Hepatocyte (in vitro differentiated cells): ENCODE data around the gene PHF23. TPM values are rescaled to one million over a fixed set of nuclear protein-coding genes. Genes with fewer than 3 reads are reported as not detected.

ENCODE experiments used
- DNase-seq: peaks from one replicate; pipeline ENCODE4 v3.0.0-alpha.2; 2016; ENCODE audit warnings: low spot score
- H2AFZ ChIP-seq: fragments of 200-600 bp; sonication (generic); 2 replicates; pipeline ENCODE4 v1.6.0; 2016; ENCODE audit warnings: antibody characterized with exemption, mild to moderate bottlenecking
- H3K27ac ChIP-seq: fragments of 200-600 bp; sonication (generic); 2 replicates; pipeline ENCODE4 v1.5.1; 2016; ENCODE audit warnings: mild to moderate bottlenecking
- H3K27me3 ChIP-seq: fragments of 200-600 bp; sonication (generic); 2 replicates; pipeline ENCODE4 v1.6.1; 2016
- H3K36me3 ChIP-seq: fragments of 200-600 bp; sonication (generic); replicated peaks from 2 replicates; pipeline ENCODE4 v1.5.1; 2016; ENCODE audit warnings: low read depth; ENCODE audit not compliant: insufficient read depth
- H3K4me1 ChIP-seq: fragments of 200-600 bp; sonication (generic); 2 replicates; pipeline ENCODE4 v1.5.1; 2016; ENCODE audit warnings: mild to moderate bottlenecking, moderate library complexity; ENCODE audit not compliant: insufficient read depth
- H3K4me2 ChIP-seq: fragments of 200-600 bp; sonication (generic); 2 replicates; pipeline ENCODE4 v1.6.0; 2016
- H3K4me3 ChIP-seq: fragments of 200-600 bp; sonication (generic); 2 replicates; pipeline ENCODE4 v1.5.1; 2016; ENCODE audit warnings: mild to moderate bottlenecking
- H3K79me2 ChIP-seq: fragments of 200-600 bp; sonication (generic); 2 replicates; pipeline ENCODE4 v1.6.0; 2017; ENCODE audit warnings: mild to moderate bottlenecking
- H3K9me2 ChIP-seq: fragments of 200-600 bp; sonication (generic); replicated peaks from 2 replicates; pipeline ENCODE4 v1.6.0; 2017; ENCODE audit warnings: mild to moderate bottlenecking; ENCODE audit not compliant: insufficient read depth
- H3K9me3 ChIP-seq: fragments of 200-600 bp; sonication (generic); 2 replicates; pipeline ENCODE4 v1.5.1; 2016; ENCODE audit warnings: low read depth, mild to moderate bottlenecking
- H4K20me1 ChIP-seq: fragments of 200-600 bp; sonication (generic); 2 replicates; pipeline ENCODE4 v1.6.0; 2016; ENCODE audit warnings: mild to moderate bottlenecking; ENCODE audit not compliant: insufficient read depth, poor library complexity, severe bottlenecking
- CTCF ChIP-seq: fragments of 200-600 bp; sonication (generic); IDR thresholded peaks from 2 replicates; pipeline ENCODE4 v1.5.1; 2016; ENCODE audit warnings: antibody characterized with exemption, mild to moderate bottlenecking; ENCODE audit not compliant: poor library complexity
- EZH2 ChIP-seq: fragments of 200-600 bp; sonication (generic); IDR thresholded peaks from 2 replicates; pipeline ENCODE4 v1.6.1; 2016; ENCODE audit warnings: antibody characterized with exemption, mild to moderate bottlenecking, borderline replicate concordance
- EZH2phosphoT487 ChIP-seq: fragments of 200-600 bp; sonication (generic); IDR thresholded peaks from one replicate; pipeline ENCODE4 v1.6.1; 2018; ENCODE audit warnings: antibody characterized with exemption, mild to moderate bottlenecking, low read depth, moderate library complexity; ENCODE audit not compliant: unreplicated experiment, severe bottlenecking
- WGBS: methylation state at CpG from one replicate; pipeline ENCODE4 v1.1.6; 2016; ENCODE audit warnings: low lambda C conversion rate; ENCODE audit errors: missing lambda C conversion rate; 5-methylcytosine and 5-hydroxymethylcytosine counted together
- polyA plus RNA-seq: library from polyadenylated mRNA; unstranded; fragments of >200 nt; fragmentation: Nextera tagmentation; extraction: Ambion mirVana; gene quantifications from 2 replicates; pipeline ENCODE4 v1.2.1, GENCODE V29; 2016
- total RNA-seq: library from RNA; depleted of rRNA; stranded (reverse); fragments of >200 nt; gene quantifications from 2 replicates; pipeline ENCODE4 v1.2.3, GENCODE V29; 2014

Gene PHF23
- total and polyA plus RNA-seq, 2 experiments from 2014 or later: 53.9 to 78.6 TPM

GRCh38 chr17:7226721-7227710 lies 12.2 kb downstream of the PHF23 start:
- DNase-seq: no peak
- TF ChIP-seq EZH2phosphoT487: no peak
- no peak for TF ChIP-seq EZH2
- no peak for TF ChIP-seq CTCF
- Histone ChIP-seq H2AFZ (no peak overlapping the region), H3K4me1 (peaks cover 11% of the 10 kb centered on the region), H3K9me2 (no peaks in the 10 kb centered on the region), H3K79me2 (peaks cover 39% of the 10 kb centered on the region), H3K36me3 (no peaks in the 10 kb centered on the region), H3K4me2 (no peak overlapping the region), H3K9me3 (no peaks in the 10 kb centered on the region), H3K4me3 (no peak overlapping the region), H3K27ac (no peak overlapping the region), H3K27me3 (no peaks in the 10 kb centered on the region), H4K20me1 (peaks cover 30% of the 10 kb centered on the region)
- 97% methylated on average over 31 of the region's 31 CpGs for WGBS

- Histone ChIP-seq H3K9me3 (no peaks in the 10 kb centered on the region), H3K4me1 (peaks cover 11% of the 10 kb centered on the region), H3K4me2 (no peak overlapping the region), H3K36me3 (no peaks in the 10 kb centered on the region), H3K27ac (no peak overlapping the region), H3K79me2 (peaks cover 38% of the 10 kb centered on the region), H3K9me2 (no peaks in the 10 kb centered on the region), H2AFZ (no peak overlapping the region), H3K4me3 (no peak overlapping the region), H4K20me1 (peaks cover 18% of the 10 kb centered on the region), H3K27me3 (no peaks in the 10 kb centered on the region)
- TF ChIP-seq CTCF (no peak), EZH2 (no peak), EZH2phosphoT487 (no peak)
- 92% methylated on average over 16 of the region's 21 CpGs for WGBS
- no peak for DNase-seq
These were observed 13.4 kb downstream of the PHF23 start for GRCh38 chr17:7225711-7226331.

DNA sequence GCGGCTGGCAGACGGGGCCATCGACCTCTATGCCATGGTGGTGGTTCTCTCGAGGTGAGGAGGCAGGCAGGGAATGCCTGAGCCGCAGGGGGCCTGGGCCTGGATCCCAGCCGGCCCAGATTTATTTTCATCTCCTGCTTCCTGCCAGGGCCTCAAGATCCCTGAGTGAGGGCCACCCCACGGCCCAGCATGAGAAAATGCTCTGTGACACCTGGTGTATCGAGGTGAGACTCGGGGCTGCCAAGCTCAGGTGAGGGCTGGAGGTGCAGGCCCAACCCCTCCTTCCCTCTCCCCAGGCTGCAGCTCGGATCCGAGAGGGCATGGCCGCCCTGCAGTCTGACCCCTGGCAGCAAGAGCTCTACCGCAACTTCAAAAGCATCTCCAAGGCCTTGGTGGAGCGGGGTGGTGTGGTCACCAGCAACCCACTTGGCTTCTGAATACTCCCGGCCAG lies 14.6 kb downstream of the PHF23 start:
- DNase-seq: no peak
- H3K9me3 ChIP-seq: no peaks in the 10 kb centered on the region
- H3K4me1 ChIP-seq: peaks cover 15% of the 10 kb centered on the region
- no peak overlapping the region for H2AFZ ChIP-seq
- H3K27me3 ChIP-seq: no peaks in the 10 kb centered on the region
- H3K9me2 ChIP-seq: no peaks in the 10 kb centered on the region
- 84% methylated on average over 12 of the region's 15 CpGs for WGBS
- H4K20me1 ChIP-seq: peaks cover 10% of the 10 kb centered on the region
- H3K4me3 ChIP-seq: no peak overlapping the region
- peaks cover 27% of the 10 kb centered on the region for H3K79me2 ChIP-seq
- no peaks in the 10 kb centered on the region for H3K36me3 ChIP-seq
- TF ChIP-seq EZH2phosphoT487: no peak
- TF ChIP-seq CTCF: no peak
- no peak for TF ChIP-seq EZH2
- H3K27ac ChIP-seq: no peak overlapping the region
- H3K4me2 ChIP-seq: no peak overlapping the region
